ENCODE measurements around the gene PHF21B. TPM values are rescaled to one million over a fixed set of nuclear protein-coding genes. Genes with fewer than 3 reads are reported as not detected.
"Not testable (repeated sequence)": the region's sequence is repeated elsewhere in the genome, so short reads cannot be mapped to it uniquely, and the experiment has no call there.

Gene PHF21B
- total and polyA plus RNA-seq, 2 of the 8 experiments (the other 6 are each of a cell fraction or from before 2014, with no cell fraction given): 19.3 to 68.1 TPM

DNA sequence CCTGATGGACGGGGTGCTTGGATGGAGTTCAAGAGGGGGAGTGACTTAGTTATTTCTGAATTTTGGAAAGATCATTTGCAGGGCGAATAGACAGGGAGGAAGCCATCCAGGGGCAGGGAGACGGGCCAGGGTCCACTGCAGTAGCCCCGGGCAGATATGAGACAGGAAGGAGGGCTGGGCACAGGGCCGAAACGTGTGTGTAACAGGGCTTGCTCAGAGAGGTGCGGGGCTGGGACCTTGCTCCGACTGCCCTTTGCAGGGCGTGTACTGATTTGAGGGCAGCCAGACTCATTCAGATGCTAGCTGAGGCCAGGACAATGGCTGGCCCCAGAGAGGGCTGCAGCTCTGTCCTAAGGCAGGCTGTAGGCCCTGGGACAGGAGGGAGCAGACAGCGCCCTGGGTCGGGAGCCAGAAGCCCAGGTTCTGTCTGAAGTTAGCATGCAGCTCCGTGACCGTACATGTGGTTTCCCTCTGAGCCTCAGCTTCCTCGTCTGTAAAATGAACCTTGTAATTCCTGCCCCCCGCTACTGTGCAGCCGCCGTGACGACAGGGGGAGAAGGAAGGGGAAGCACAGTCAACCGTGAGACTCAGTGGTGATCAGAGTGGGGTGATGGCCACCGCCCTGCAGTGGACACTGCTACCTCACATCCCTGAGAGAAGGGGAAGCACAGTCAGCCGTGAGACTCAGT lies 103.4 kb downstream of the PHF21B start (continued):
- TF ChIP-seq SAP30 (IDR thresholded peaks at IDR 0.05; ENCODE audit: insufficient read depth, insufficient replicate concordance, low read length) (no peak), CHD2 (IDR thresholded peaks at IDR 0.05; ENCODE audit: low read length) (no peak), POLR2A (IDR thresholded peaks at IDR 0.05; ENCODE audit: control extremely low read depth in 1 of 2, low read depth in 2 of 2, low read length in 2 of 2) (no peak), KDM1A (IDR thresholded peaks at IDR 0.05; ENCODE audit: borderline replicate concordance, low read length) (no peak)
- TF ChIP-seq, protein P1, sequence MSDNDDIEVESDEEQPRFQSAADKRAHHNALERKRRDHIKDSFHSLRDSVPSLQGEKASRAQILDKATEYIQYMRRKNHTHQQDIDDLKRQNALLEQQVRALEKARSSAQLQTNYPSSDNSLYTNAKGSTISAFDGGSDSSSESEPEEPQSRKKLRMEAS (IDR thresholded peaks at IDR 0.05): no peak

DNA sequence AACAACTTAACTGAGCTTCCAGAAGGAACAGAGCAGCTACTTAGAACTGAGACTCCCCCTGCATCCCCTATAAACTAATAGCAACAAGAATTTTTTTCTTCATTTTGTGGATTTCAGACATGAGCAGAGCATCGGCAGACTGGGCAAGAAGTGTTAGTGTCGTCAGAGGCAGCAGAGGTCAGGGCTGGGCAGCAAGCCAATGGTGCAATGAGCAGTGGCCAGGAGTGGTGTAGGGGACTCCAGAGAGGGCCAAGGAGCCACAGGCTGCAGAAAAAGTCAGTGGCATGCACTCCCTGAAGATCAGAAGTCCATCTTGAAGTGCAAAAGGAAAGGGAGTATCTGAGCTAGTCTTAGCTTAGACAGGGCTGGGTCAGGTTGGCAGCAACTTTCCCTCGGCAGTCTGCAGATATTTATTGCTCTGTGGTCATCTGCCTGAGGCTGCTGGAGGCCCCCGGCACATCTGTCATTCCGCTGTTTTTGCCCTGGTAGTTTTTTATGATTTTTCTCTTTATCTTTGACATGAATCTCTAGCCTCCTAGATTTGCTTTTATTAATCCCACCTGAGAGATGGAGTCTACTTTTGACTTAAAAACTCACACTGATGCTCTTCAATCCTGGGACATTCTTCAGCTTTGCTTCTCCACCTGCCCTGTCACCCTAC lies 105.2 kb downstream of the PHF21B start:
- not testable (repeated sequence) for H3K23ac ChIP-seq (ENCODE audit: insufficient read length); H3K27me3 ChIP-seq (replicated peaks in 1 of 4; ENCODE audit: control insufficient read depth in 3 of 4, extremely low read depth in 1 of 4, insufficient read depth in 3 of 4, low read length in 3 of 4); H2AK5ac ChIP-seq (ENCODE audit: low read depth, low read length); H2BK5ac ChIP-seq (ENCODE audit: low read depth, low read length); H3K79me2 ChIP-seq (ENCODE audit: control insufficient read depth in 1 of 2, insufficient read depth in 2 of 2, low read length in 2 of 2); H3K4me3 ChIP-seq (ENCODE audit: extremely low read depth in 1 of 4, insufficient read depth in 2 of 4, low read depth in 3 of 4, low read length in 4 of 4); H2BK12ac ChIP-seq (ENCODE audit: low read depth, low read length); H3K79me1 ChIP-seq (ENCODE audit: low read depth, low read length); H3K4me1 ChIP-seq (replicated peaks in 1 of 4; ENCODE audit: control insufficient read depth in 3 of 4, insufficient read depth in 4 of 4, low read length in 3 of 4); H2AFZ ChIP-seq (ENCODE audit: low read length); H3K14ac ChIP-seq (ENCODE audit: insufficient read length); H2BK20ac ChIP-seq (ENCODE audit: low read length); H4K20me1 ChIP-seq (replicated peaks in 1 of 2; ENCODE audit: control insufficient read depth in 1 of 2, insufficient read depth in 2 of 2, low read length in 2 of 2); H3K4me2 ChIP-seq (ENCODE audit: insufficient read depth in 1 of 2, low read depth in 2 of 2, low read length in 2 of 2); H3K9ac ChIP-seq (replicated peaks in 1 of 4; ENCODE audit: extremely low read depth in 1 of 4, low read depth in 3 of 4, low read length in 3 of 4); H2BK120ac ChIP-seq (replicated peaks; ENCODE audit: low read depth, low read length); H4K5ac ChIP-seq (ENCODE audit: insufficient read length, low read depth, low read length); H3K56ac ChIP-seq (replicated peaks; ENCODE audit: insufficient read length, low read depth, low read length); H3K18ac ChIP-seq (ENCODE audit: extremely low read depth, low read length); H4K91ac ChIP-seq (replicated peaks; ENCODE audit: insufficient read length, low read length); H3K27ac ChIP-seq (ENCODE audit: low read depth, low read length); DNase-seq (ENCODE audit: low read depth in 1 of 2, low spot score in 2 of 2); H4K8ac ChIP-seq (ENCODE audit: extremely low read depth, insufficient read depth, low read length); H2BK15ac ChIP-seq (ENCODE audit: low read length); H3K23me2 ChIP-seq (ENCODE audit: low read depth, low read length); H3K4ac ChIP-seq (replicated peaks; ENCODE audit: insufficient read length, low read depth, low read length)
- ChIA-PET CTCF (ENCODE audit: partially characterized antibody) (interaction anchor here (1.0 to 1.2 kb wide), 2 partner anchors 14 to 86 kb away, joined by 3 read pairs; no protein-coding TSS in a partner anchor), POLR2A (ENCODE audit: partially characterized antibody) (interaction anchor here (1.1 kb wide), 1 partner anchor 68 kb away, joined by 3 read pairs; no protein-coding TSS in a partner anchor)
- WGBS, 2 experiments (ENCODE audit: extremely low coverage in 1 of 2, insufficient coverage in 1 of 2, insufficient read length in 1 of 2, insufficient replicate concordance in 2 of 2, low coverage in 1 of 2, low lambda C conversion rate in 2 of 2, missing lambda C conversion rate in 1 of 2): 100% methylated on average over 3 of the region's 5 CpGs; no CpG with 5 or more reads in 1 of the 2 experiments
- Histone ChIP-seq H3K9me3 (ENCODE audit: insufficient read depth in 2 of 2, low read depth in 1 of 2, low read length in 1 of 2) (peaks cover 11 to 15% of the 10 kb centered on the region in 2 experiments; a peak in 3 of 4 replicates), H3K36me3 (ENCODE audit: control insufficient read depth in 2 of 4, insufficient read depth in 4 of 4, low read length in 3 of 4) (peaks cover 0 to 32% (median 13%) of the 10 kb centered on the region in 4 experiments; a peak in 5 of 8 replicates)
- peak; percentile 83 for FAIRE-seq

Measured in H1 (cell line).